ENCODE results near the gene HTRA2.

- TF ChIP-seq EP300 (IDR thresholded peaks at IDR 0.05; ENCODE audit: low read depth) (no peak), CTCF (IDR thresholded peaks at IDR 0.05) (no peak)
These were observed 4.6 kb upstream of the HTRA2 start for GRCh38 chr2:74524955-74525716.

Measured in transverse colon (tissue), 3 donors.